Measurements from ENCODE around the gene TCERG1L. TPM values are rescaled to one million over a fixed set of nuclear protein-coding genes. Genes with fewer than 3 reads are reported as not detected.

Gene TCERG1L
- total RNA-seq, 2 donors from 2014 or later = 1.6 to 4.5 TPM

GRCh38 chr10:131114846-131115245 is 196.7 kb downstream of the TCERG1L start:
- Histone ChIP-seq H3K36me3 (ENCODE audit: control insufficient read depth, insufficient read depth, low read length) (no peaks in the 10 kb centered on the region), H3K9me3 (ENCODE audit: control insufficient read depth, low read length) (no peaks in the 10 kb centered on the region), H3K4me3 (ENCODE audit: low read length) (no peak overlapping the region), H3K4me1 (ENCODE audit: control insufficient read depth, insufficient read depth, low read length) (no peaks in the 10 kb centered on the region), H3K9ac (ENCODE audit: extremely low read depth, low read length, poor library complexity, severe bottlenecking) (no peak overlapping the region), H3K27ac (ENCODE audit: low read depth, low read length) (no peak overlapping the region), H3K27me3 (ENCODE audit: control insufficient read depth, insufficient read depth, low read length, poor library complexity, severe bottlenecking) (no peaks in the 10 kb centered on the region)
- DNase-seq = no peak
- Mint-ChIP-seq H3K27ac (no peak overlapping the region), H3K4me3 (no peak overlapping the region), H3K4me1 (no peaks in the 10 kb centered on the region), H3K27me3 (ENCODE audit: insufficient read depth) (no peaks in the 10 kb centered on the region), H3K9me3 (no peaks in the 10 kb centered on the region), H3K36me3 (ENCODE audit: low read depth) (no peaks in the 10 kb centered on the region)
- 94 to 96% methylated on average over 13 to 15 of the region's 15 CpGs for WGBS, 2 experiments (ENCODE audit: insufficient coverage in 1 of 2, insufficient read length in 1 of 2)
- TF ChIP-seq CTCF (conservative IDR thresholded peaks at IDR 0.05) = no peak

GRCh38 chr10:131113709-131114291 is 197.7 kb downstream of the TCERG1L start:
- Histone ChIP-seq H3K4me1 (ENCODE audit: control insufficient read depth, insufficient read depth, low read length) (no peaks in the 10 kb centered on the region), H3K9me3 (ENCODE audit: control insufficient read depth, low read length) (no peaks in the 10 kb centered on the region), H3K27me3 (ENCODE audit: control insufficient read depth, insufficient read depth, low read length, poor library complexity, severe bottlenecking) (no peaks in the 10 kb centered on the region), H3K36me3 (ENCODE audit: control insufficient read depth, insufficient read depth, low read length) (no peaks in the 10 kb centered on the region), H3K27ac (ENCODE audit: low read depth, low read length) (no peak overlapping the region), H3K9ac (ENCODE audit: extremely low read depth, low read length, poor library complexity, severe bottlenecking) (no peak overlapping the region), H3K4me3 (ENCODE audit: low read length) (no peak overlapping the region)
- no peaks in the 10 kb centered on the region for H3K9me3 Mint-ChIP-seq
- no peaks in the 10 kb centered on the region for H3K4me1 Mint-ChIP-seq
- H3K4me3 Mint-ChIP-seq = no peak overlapping the region
- no peak overlapping the region for H3K27ac Mint-ChIP-seq
- H3K27me3 Mint-ChIP-seq (ENCODE audit: insufficient read depth) = no peaks in the 10 kb centered on the region
- DNase-seq = no peak
- no peak for TF ChIP-seq CTCF (conservative IDR thresholded peaks at IDR 0.05)
- peaks cover 6% of the 10 kb centered on the region for H3K36me3 Mint-ChIP-seq (ENCODE audit: low read depth)
- 86 to 88% methylated on average over 4 to 6 of the region's 6 CpGs for WGBS, 2 experiments (ENCODE audit: insufficient coverage in 1 of 2, insufficient read length in 1 of 2)

GRCh38 chr10:131113165-131113564 is 198.4 kb downstream of the TCERG1L start:
- Mint-ChIP-seq H3K4me1 (no peaks in the 10 kb centered on the region), H3K27me3 (ENCODE audit: insufficient read depth) (no peaks in the 10 kb centered on the region), H3K27ac (no peak overlapping the region), H3K36me3 (ENCODE audit: low read depth) (peaks cover 8% of the 10 kb centered on the region), H3K4me3 (no peak overlapping the region), H3K9me3 (no peaks in the 10 kb centered on the region)
- no peak for DNase-seq
- WGBS, 2 experiments (ENCODE audit: insufficient coverage in 1 of 2, insufficient read length in 1 of 2) = 93 to 100% methylated on average over 4 to 9 of the region's 9 CpGs
- no peak overlapping the region for H3K4me3 ChIP-seq (ENCODE audit: low read length)
- no peaks in the 10 kb centered on the region for H3K27me3 ChIP-seq (ENCODE audit: control insufficient read depth, insufficient read depth, low read length, poor library complexity, severe bottlenecking)
- no peaks in the 10 kb centered on the region for H3K9me3 ChIP-seq (ENCODE audit: control insufficient read depth, low read length)
- no peak overlapping the region for H3K27ac ChIP-seq (ENCODE audit: low read depth, low read length)
- TF ChIP-seq CTCF (conservative IDR thresholded peaks at IDR 0.05) = no peak
- no peaks in the 10 kb centered on the region for H3K36me3 ChIP-seq (ENCODE audit: control insufficient read depth, insufficient read depth, low read length)
- H3K4me1 ChIP-seq (ENCODE audit: control insufficient read depth, insufficient read depth, low read length) = no peaks in the 10 kb centered on the region
- no peak overlapping the region for H3K9ac ChIP-seq (ENCODE audit: extremely low read depth, low read length, poor library complexity, severe bottlenecking)

All from endodermal cell (in vitro differentiated cells).